ENCODE data around the gene CUEDC2. TPM values are rescaled to one million over a fixed set of nuclear protein-coding genes. Genes with fewer than 3 reads are reported as not detected.

Gene CUEDC2
- total RNA-seq, 1 experiment from 2014 or later, result 43.4 TPM

- no peak for DNase-seq (ENCODE audit: low read depth)
Observed at GRCh38 chr10:102424916-102425315, 7.5 kb downstream of the CUEDC2 start.

DNA sequence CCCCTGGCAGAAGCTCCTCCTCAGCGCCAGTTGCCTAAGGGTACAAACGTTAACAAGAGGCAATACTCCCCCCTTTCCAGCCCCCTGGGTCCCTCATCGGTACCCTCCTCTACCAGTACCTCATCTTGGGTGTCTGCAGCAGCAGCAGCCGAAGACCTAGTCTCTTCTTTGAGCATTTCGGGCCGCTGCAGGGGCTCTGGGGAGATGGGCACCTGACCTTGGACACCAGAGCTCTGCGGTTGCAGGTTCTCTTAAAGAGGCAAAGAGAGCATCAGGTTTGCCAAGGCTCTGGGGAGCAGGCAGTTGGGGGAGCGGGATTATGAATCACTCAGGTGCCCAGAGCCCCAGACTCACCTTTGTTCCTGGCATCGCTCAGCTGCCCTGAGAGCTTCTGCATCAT, 8.2 kb downstream of the CUEDC2 start:
- no peak for DNase-seq (ENCODE audit: low read depth)

DNA sequence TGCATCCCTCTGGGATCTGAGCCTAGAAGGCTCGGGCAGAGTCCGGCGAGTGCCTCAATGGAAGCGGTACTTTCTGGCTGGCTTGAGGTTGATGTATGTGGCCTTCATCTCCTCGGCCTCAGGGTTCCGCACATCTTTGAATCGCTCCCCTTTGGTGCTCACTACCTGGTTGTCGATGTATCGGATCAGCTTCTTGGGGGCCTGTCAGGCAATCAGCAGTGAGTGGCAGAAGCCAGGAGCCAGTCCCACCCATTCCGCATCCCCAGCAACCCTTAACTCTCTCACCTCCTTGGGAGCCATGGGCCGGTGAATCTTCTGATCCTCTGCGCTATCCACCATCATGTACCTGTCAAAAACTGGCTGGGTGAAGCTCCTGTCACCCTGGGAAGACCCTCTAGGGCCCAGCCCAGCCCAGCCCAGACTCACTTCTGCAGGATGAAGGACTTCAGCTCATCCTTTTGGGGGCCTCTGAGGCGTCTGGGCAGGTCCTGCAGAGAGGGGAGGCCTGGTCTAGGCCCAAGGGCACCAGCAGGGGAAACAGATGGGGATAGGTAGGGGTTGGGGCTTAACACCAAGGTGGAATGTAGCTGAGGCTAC, 8.9 kb downstream of the CUEDC2 start:
- no peak for DNase-seq (ENCODE audit: low read depth)

GRCh38 chr10:102422545-102423129, 9.7 kb downstream of the CUEDC2 start:
- DNase-seq (ENCODE audit: low read depth), result peak; percentile 64

DNA sequence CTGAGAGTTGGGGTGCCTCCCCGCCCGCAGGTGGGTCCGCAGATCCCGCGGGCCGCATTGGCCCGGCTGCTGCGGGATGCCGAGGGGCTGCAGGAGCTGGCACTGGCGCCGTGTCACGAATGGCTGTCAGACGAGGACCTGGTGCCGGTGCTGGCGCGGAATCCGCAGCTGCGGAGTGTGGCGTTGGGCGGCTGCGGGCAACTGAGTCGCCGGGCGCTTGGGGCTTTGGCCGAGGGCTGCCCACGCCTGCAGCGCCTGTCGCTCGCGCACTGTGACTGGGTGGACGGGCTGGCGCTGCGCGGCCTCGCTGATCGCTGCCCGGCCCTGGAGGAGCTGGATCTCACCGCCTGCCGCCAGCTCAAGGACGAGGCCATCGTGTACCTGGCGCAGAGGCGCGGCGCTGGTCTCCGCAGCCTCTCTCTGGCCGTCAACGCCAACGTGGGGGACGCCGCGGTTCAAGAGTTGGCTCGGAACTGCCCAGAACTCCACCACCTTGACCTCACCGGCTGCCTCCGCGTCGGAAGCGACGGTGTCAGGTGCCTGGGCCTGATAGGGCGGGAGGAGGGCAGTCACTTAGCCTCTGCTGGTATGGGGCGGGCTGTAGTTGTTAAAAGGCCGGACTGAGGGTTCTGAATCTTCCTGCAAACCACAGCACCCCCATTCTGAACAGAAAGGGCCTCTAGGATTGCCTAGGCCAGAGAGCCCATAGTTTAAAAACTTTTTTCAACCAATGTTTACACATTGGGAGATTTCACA, 10.4 kb downstream of the CUEDC2 start:
- no peak for DNase-seq (ENCODE audit: low read depth)

DNA sequence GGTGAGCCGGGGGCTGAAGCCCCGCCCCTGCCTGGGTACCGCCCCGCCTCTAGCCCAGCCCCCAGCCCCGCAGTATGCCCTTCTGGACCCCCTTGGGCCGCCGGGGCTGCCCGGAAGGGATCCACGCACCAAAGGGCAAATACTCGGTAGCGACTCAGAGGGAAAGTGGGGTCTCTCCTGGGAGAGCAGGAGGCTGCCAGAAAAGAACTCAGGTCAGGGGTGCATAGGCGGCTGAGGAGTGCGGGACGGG, 10.9 kb downstream of the CUEDC2 start:
- DNase-seq (ENCODE audit: low read depth), result no peak

GRCh38 chr10:102420714-102421506, 11.5 kb downstream of the CUEDC2 start, which contains the start of gene FBXL15:
Gene FBXL15 (plus strand): TSS chr10:102420836. CDS start chr10:102421130, 294 bp downstream.
- peak; percentile 92 for DNase-seq (ENCODE audit: low read depth)

DNA sequence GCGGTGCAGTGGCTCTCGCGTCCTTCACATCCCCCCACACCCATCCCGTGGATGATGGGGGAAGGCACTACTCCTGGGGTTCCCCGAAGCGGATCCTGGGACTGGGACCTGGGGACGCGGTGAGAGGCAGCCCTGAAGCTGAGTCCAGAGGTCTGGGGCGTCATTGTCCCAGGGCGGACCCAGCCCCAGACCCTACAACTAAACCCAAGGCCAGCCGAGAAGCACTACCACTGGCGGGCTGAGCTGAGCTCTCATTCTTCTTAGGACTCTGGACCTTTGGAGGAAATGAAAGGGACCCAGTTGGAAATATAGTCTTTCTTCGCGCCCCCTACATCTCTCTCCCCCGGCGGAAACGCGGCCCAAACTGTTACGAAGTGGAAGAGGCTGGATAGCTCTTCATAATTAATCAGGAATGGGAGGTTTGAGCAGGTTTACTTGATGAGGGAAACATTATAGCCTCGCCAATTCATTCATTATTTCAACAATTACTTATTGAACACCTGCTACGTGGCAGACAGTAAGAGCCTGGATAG, 12.1 kb downstream of the CUEDC2 start:
- no peak for DNase-seq (ENCODE audit: low read depth)

GRCh38 chr10:102419269-102420180, 12.8 kb downstream of the CUEDC2 start:
- DNase-seq (ENCODE audit: low read depth), result no peak

- no peak for DNase-seq (ENCODE audit: low read depth)
Observed at GRCh38 chr10:102418622-102419268, 13.6 kb downstream of the CUEDC2 start, which contains the start of gene PSD. Gene PSD (minus strand): TSS chr10:102418785. CDS start chr10:102417038, 1,747 bp downstream.

- DNase-seq (ENCODE audit: low read depth), result no peak
Observed at GRCh38 chr10:102416695-102417094, 15.7 kb downstream of the CUEDC2 start.

DNA sequence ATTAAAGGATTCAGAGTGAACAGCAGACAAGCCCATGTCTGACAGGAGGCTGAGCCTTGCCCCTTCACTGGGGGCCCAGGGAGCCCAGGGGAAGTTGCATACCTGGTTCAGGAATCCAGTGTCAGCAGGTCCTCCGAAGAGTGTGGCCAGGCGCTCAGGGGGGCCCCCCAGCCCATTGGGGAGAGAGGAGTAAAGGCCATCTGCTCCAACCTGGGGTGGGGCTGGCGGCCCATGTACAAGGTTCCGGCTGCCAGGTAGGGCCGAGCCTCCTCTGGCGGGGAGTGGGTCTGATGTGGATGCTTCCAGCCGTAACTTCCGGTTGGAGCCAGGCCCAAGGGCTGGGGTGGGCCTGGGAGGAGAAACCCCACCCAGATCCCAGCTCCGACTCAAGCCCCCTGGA, 16.1 kb downstream of the CUEDC2 start:
- DNase-seq (ENCODE audit: low read depth), result no peak

GRCh38 chr10:102414749-102415148, 17.6 kb downstream of the CUEDC2 start:
- DNase-seq (ENCODE audit: low read depth), result no peak

GRCh38 chr10:102413806-102414561, 18.4 kb downstream of the CUEDC2 start:
- DNase-seq (ENCODE audit: low read depth), result no peak

DNA sequence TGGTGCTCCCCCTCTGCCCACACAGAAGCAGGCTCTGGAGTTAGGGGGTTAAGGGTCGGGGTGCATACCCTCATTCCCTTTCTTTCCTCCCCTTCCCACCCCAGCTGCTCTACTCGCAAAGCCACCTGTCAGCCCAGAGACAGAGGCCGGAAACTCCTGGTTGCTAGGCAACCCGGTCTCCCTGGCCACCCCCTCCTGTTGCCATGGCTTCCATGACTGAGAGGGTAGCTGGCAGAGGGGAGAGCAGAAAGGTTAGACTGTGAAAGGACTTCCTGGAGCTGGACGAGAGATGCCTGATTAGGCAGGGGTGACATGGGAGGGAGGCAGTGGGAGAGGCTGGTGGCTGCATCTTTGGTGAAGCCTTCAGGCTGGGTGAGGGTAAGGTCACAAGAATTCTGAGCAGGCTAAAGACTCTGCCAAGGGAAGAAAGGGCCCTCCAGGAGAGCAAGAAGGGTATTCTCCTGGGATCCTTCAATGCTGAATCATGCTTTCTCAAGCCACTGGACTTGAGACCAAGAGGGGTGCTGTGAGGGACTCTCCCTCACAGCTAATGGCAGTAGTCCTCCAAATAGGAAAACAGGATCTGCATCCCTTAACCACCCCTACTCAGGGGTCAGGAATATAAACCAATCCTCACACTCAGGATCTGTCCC, 19.2 kb downstream of the CUEDC2 start:
- DNase-seq (ENCODE audit: low read depth), result no peak

GRCh38 chr10:102412293-102412692, 20.1 kb downstream of the CUEDC2 start:
- no peak for DNase-seq (ENCODE audit: low read depth)

- DNase-seq (ENCODE audit: low read depth), result no peak
Observed at GRCh38 chr10:102411341-102412255, 20.8 kb downstream of the CUEDC2 start.

- no peak for DNase-seq (ENCODE audit: low read depth)
Observed at GRCh38 chr10:102410429-102411073, 21.8 kb downstream of the CUEDC2 start.
